Fibroblast of the aortic adventitia (primary cell): ENCODE measurements around the gene DDHD1. TPM values are rescaled to one million over a fixed set of nuclear protein-coding genes. Genes with fewer than 3 reads are reported as not detected.

Experiments
- DNase-seq: peaks from one replicate; pipeline ENCODE4 v3.0.0-alpha.2; 2010; ENCODE audit warnings: low read depth
- H3K4me3 ChIP-seq: 2 replicates; pipeline ENCODE4 v1.5.1; 2011; ENCODE audit warnings: low read depth, mild to moderate bottlenecking, control low read depth, low read length, moderate library complexity
- CTCF ChIP-seq: IDR thresholded peaks from 2 replicates; pipeline ENCODE4 v1.5.1; 2011; ENCODE audit warnings: mild to moderate bottlenecking, low read length, control low read depth, inconsistent platforms; ENCODE audit not compliant: insufficient read depth
- total RNA-seq: library from RNA; depleted of rRNA; stranded (reverse); fragments of >200 nt; gene quantifications from 2 replicates; pipeline ENCODE4 v1.2.3, GENCODE V29; 2012; ENCODE audit warnings: low replicate concordance

DDHD1 gene
- total RNA-seq, 1 donor: 47.8 TPM

GRCh38 chr14:53022593-53022992 is 130.5 kb downstream of the DDHD1 start:
- DNase-seq: no peak
- no peak overlapping the region for H3K4me3 ChIP-seq
- no peak for TF ChIP-seq CTCF

- no peak for TF ChIP-seq CTCF
- DNase-seq: no peak
- H3K4me3 ChIP-seq: no peak overlapping the region
Measured at GRCh38 chr14:53020193-53020932, 132.8 kb downstream of the DDHD1 start.

- no peak for DNase-seq
- TF ChIP-seq CTCF: no peak
- no peak overlapping the region for H3K4me3 ChIP-seq
Measured at GRCh38 chr14:53019406-53019805, 133.7 kb downstream of the DDHD1 start.

GRCh38 chr14:53017837-53018236 is 135.3 kb downstream of the DDHD1 start:
- H3K4me3 ChIP-seq: no peak overlapping the region
- no peak for TF ChIP-seq CTCF
- no peak for DNase-seq

GRCh38 chr14:53016919-53017318 is 136.2 kb downstream of the DDHD1 start:
- no peak for TF ChIP-seq CTCF
- no peak for DNase-seq
- H3K4me3 ChIP-seq: no peak overlapping the region

- peak; percentile 52 for DNase-seq
- H3K4me3 ChIP-seq: no peak overlapping the region
- TF ChIP-seq CTCF: no peak
Measured at GRCh38 chr14:53016491-53016890, 136.6 kb downstream of the DDHD1 start.

GRCh38 chr14:53011053-53011462 is 142.1 kb downstream of the DDHD1 start:
- no peak overlapping the region for H3K4me3 ChIP-seq
- DNase-seq: peak; percentile 99
- TF ChIP-seq CTCF: no peak
